ENCODE measurements around the gene TFPT. TPM values are rescaled to one million over a fixed set of nuclear protein-coding genes. Genes with fewer than 3 reads are reported as not detected.

TFPT gene
- total and polyA plus RNA-seq, 2 of the 13 experiments (the other 11 are each of a cell fraction or from before 2014, with no cell fraction given), result 8.4 to 10.7 TPM

DNA sequence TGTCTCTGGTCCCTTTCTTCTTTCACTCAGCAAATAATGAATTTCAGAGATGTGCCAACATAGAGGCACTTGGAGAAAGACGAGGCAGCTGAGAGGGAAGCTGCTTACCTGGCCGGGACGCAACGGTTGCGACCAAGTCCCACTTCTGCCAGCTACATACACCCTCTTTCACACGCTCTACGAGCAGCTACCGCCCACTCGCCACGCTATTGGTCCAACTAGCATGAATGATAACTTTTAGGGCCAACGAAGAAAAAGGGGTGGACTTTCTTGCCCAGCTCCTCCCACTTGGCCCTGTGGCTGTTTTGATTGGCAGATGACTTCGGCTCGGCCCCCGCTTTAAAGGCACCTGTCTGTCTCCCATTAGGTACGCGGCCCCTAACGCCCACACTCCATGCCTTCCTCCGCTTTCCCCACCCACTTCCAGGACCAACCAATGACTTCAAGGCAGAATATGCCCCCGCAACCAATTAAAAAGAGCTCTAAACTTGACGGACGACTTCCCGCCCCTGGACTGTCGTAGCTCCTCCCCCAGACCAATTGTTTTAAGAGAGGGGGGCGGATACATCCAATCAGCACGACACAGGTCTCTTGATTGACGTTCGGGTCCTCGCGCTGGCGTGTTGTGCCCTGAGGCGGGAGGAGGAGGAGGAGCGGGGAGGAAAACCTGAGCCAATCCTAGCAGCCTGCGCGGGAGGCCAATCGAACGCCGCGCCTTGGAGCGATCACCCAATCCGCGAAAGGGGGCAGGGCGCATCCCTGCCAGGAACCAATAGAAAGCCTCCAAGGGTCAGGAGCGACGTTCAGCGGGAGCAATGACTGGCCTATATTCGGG, 21.6 kb upstream of the TFPT start (continued):
- TF ChIP-seq, protein P1, sequence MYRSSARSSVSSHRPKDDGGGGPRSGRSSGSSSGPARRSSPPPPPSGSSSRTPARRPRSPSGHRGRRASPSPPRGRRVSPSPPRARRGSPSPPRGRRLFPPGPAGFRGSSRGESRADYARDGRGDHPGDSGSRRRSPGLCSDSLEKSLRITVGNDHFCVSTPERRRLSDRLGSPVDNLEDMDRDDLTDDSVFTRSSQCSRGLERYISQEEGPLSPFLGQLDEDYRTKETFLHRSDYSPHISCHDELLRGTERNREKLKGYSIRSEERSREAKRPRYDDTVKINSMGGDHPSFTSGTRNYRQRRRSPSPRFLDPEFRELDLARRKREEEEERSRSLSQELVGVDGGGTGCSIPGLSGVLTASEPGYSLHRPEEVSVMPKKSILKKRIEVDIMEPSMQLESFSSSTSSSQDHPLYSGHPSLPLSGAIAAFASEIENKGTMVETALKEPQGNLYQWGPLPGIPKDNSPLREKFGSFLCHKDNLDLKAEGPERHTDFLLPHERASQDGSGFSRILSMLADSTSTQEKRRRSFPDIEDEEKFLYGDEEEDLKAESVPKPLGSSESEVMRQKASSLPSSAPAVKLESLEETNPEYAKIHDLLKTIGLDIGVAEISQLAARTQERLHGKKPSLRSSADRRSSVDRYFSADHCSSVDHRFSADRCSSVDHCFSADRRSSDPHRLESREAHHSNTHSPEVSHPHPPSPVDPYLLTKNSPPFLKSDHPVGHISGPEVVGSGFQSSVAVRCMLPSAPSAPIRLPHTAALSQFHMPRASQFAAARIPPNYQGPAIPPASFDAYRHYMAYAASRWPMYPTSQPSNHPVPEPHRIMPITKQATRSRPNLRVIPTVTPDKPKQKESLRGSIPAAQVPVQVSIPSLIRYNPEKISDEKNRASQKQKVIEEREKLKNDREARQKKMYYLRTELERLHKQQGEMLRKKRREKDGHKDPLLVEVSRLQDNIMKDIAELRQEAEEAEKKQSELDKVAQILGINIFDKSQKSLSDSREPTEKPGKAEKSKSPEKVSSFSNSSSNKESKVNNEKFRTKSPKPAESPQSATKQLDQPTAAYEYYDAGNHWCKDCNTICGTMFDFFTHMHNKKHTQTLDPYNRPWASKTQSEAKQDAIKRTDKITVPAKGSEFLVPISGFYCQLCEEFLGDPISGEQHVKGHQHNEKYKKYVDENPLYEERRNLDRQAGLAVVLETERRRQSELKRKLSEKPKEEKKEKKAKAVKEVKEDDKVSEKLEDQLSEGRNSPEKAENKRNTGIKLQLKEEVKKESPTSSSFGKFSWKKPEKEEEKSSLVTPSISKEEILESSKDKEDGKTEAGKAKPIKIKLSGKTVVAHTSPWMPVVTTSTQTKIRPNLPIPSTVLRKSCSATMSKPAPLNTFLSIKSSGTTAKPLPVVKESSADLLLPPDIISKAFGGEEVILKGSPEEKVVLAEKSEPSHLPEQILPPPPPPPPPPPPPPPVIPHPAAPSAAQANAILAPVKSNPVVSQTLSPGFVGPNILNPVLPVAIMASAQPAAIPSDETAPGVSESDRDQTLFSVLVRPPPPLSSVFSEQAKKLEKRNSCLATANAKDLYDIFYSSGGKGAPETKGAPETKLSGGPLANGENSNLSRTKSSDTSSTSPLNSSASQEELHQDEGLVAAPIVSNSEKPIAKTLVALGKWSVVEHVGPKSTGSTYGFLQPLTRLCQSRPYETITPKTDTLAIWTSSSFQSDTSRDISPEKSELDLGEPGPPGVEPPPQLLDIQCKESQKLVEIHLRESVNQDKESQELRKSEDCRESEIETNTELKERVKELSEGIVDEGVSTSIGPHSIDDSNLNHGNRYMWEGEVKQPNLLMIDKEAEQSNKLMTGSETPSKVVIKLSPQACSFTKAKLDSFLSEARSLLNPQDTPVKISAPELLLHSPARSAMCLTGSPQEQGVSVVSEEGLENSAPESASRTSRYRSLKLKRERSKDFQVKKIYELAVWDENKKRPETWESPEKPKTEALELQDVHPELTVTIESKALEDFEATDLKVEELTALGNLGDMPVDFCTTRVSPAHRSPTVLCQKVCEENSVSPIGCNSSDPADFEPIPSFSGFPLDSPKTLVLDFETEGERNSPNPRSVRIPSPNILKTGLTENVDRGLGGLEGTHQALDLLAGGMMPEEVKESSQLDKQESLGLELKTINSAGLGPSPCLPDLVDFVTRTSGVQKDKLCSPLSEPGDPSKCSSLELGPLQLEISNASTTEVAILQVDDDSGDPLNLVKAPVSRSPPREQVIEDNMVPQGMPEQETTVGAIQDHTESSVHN (CRISPR knock-in tag; IDR thresholded peaks at IDR 0.05), result 0 out of 2 replicates have a peak, but pooled peaks have one; percentile 57
- TF ChIP-seq KLF12 (CRISPR knock-in tag; IDR thresholded peaks at IDR 0.05; ENCODE audit: borderline replicate concordance) (no peak), ZNF572 (CRISPR knock-in tag; IDR thresholded peaks at IDR 0.05) (no peak), RCOR2 (CRISPR knock-in tag; IDR thresholded peaks at IDR 0.05) (no peak), ZNF558 (CRISPR knock-in tag; IDR thresholded peaks at IDR 0.05; ENCODE audit: borderline replicate concordance) (no peak), ZNF17 (CRISPR knock-in tag; IDR thresholded peaks at IDR 0.05) (no peak), ZNF703 (CRISPR knock-in tag; IDR thresholded peaks at IDR 0.05; ENCODE audit: borderline replicate concordance) (no peak), HNF1A (IDR thresholded peaks at IDR 0.05; ENCODE audit: low read depth) (no peak), HNF1A (CRISPR knock-in tag; IDR thresholded peaks at IDR 0.05; ENCODE audit: borderline replicate concordance) (no peak), ZNF513 (CRISPR knock-in tag; conservative IDR thresholded peaks at IDR 0.05) (no peak), RAD21 (CRISPR knock-in tag; IDR thresholded peaks at IDR 0.05) (no peak; the same call in 1 of the 2 replicates), ZC3H4 (CRISPR knock-in tag; IDR thresholded peaks at IDR 0.05; ENCODE audit: borderline replicate concordance) (no peak), ZNF441 (CRISPR knock-in tag; IDR thresholded peaks at IDR 0.05; ENCODE audit: borderline replicate concordance) (no peak), NFATC3 (CRISPR knock-in tag; IDR thresholded peaks at IDR 0.05) (no peak), KDM4B (CRISPR knock-in tag; IDR thresholded peaks at IDR 0.05) (no peak), KAT7 (CRISPR knock-in tag; IDR thresholded peaks at IDR 0.05; ENCODE audit: borderline replicate concordance) (no peak)
